Measurements from ENCODE around the gene IL1RAPL1.

GRCh38 chrX:28988246-28988645 lies 401.0 kb downstream of the IL1RAPL1 start:
- TF ChIP-seq CTCF (IDR thresholded peaks at IDR 0.05; ENCODE audit: insufficient read depth, low read length, poor library complexity, severe bottlenecking): no peak
- no peak for TF ChIP-seq EZH2phosphoT487 (conservative IDR thresholded peaks at IDR 0.05; ENCODE audit: low read length)
